DND-41 (cell line): Measurements from ENCODE around the gene EPHB1.
"Not testable (repeated sequence)": the region's sequence is repeated elsewhere in the genome, so short reads cannot be mapped to it uniquely, and the experiment has no call there.

Experiments
- ATAC-seq: fragments of 200-7000 bp; cut with Tn5 transposase; 3 replicates; pipeline ENCODE4 v1.9.1; 2021; ENCODE audit warnings: low read depth; ENCODE audit not compliant: insufficient read depth
- DNase-seq: peaks from one replicate; pipeline ENCODE4 v3.0.0-alpha.2; 2020
- H2AFZ ChIP-seq: 2 replicates; pipeline ENCODE4 v1.6.0; 2012; ENCODE audit warnings: low read depth, low read length
- H3K27ac ChIP-seq: 2 replicates; pipeline ENCODE4 v1.5.1; 2012; ENCODE audit warnings: low read length, inconsistent platforms
- H3K27me3 ChIP-seq: fragments of 200-600 bp; sonication (generic); 2 replicates; pipeline ENCODE4 v1.6.0; 2012; ENCODE audit warnings: low read length, mild to moderate bottlenecking, inconsistent platforms; ENCODE audit not compliant: insufficient read depth, poor library complexity
- H3K36me3 ChIP-seq: 2 replicates; pipeline ENCODE4 v1.5.1; 2012; ENCODE audit warnings: low read length, inconsistent platforms; ENCODE audit not compliant: insufficient read depth
- H3K4me1 ChIP-seq: 2 replicates; pipeline ENCODE4 v1.5.1; 2012; ENCODE audit warnings: mild to moderate bottlenecking, low read length; ENCODE audit not compliant: insufficient read depth
- H3K4me2 ChIP-seq: 2 replicates; pipeline ENCODE4 v1.6.0; 2012; ENCODE audit warnings: mild to moderate bottlenecking, moderate library complexity, low read length, inconsistent platforms; ENCODE audit not compliant: insufficient read depth
- H3K4me3 ChIP-seq, 2 experiments: fragments of 200-600 bp in 1 of 2; shearing (Covaris generic) in 1 of 2; 2 replicates each; pipeline ENCODE4 v1.5.1; 2012 to 2016; ENCODE audit warnings: inconsistent platforms in 2 of 2, low read length in 2 of 2, mild to moderate bottlenecking in 2 of 2, low read depth in 1 of 2, moderate library complexity in 1 of 2
- H3K79me2 ChIP-seq: 2 replicates; pipeline ENCODE4 v1.6.0; 2012; ENCODE audit warnings: low read length, inconsistent platforms; ENCODE audit not compliant: insufficient read depth
- H3K9ac ChIP-seq: 2 replicates; pipeline ENCODE4 v1.6.0; 2012; ENCODE audit warnings: low read depth, mild to moderate bottlenecking, inconsistent platforms, low read length, moderate library complexity
- H3K9me3 ChIP-seq: 2 replicates; pipeline ENCODE4 v1.5.1; 2012; ENCODE audit warnings: low read length, moderate library complexity, mild to moderate bottlenecking, inconsistent platforms; ENCODE audit not compliant: insufficient read depth, severe bottlenecking
- H4K20me1 ChIP-seq: 2 replicates; pipeline ENCODE4 v1.6.0; 2012; ENCODE audit warnings: low read length; ENCODE audit not compliant: insufficient read depth
- EZH2 ChIP-seq: IDR thresholded peaks from 3 replicates; pipeline ENCODE4 v1.6.1; 2012; ENCODE audit warnings: borderline replicate concordance, low read depth, mild to moderate bottlenecking, moderate library complexity, low read length, inconsistent platforms; ENCODE audit not compliant: severe bottlenecking
- TF ChIP-seq, protein P1 (sequence below): IDR thresholded peaks from 2 replicates; pipeline ENCODE4 v1.5.1; 2012; ENCODE audit warnings: borderline replicate concordance, low read length, moderate library complexity, mild to moderate bottlenecking; ENCODE audit not compliant: poor library complexity, severe bottlenecking; ENCODE audit errors: extremely low read depth

Gene EPHB1

DNA sequence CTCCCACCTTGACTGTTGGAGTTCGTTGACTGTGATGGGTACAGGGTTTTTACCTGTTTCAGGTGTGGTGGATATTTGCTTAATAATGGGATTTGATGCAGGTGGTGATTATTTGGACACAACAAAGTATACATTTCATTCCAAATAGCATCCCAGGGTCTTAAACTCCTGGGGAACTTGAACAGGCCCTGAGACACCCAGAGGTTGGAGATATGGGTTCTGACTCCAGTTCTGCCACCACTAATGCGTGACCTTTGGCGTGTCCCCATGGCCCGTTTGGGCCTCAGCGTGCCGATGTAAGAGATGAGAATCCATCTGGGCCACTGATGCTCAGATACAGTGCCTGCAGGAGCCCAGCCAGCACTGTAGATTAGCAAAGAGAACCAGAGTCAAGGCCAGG lies 264.5 kb downstream of the EPHB1 start:
- H4K20me1 ChIP-seq: no peaks in the 10 kb centered on the region
- H2AFZ ChIP-seq: no peak overlapping the region
- no peaks in the 10 kb centered on the region for H3K9me3 ChIP-seq
- ATAC-seq (no peak), DNase-seq (no peak)
- H3K36me3 ChIP-seq: no peaks in the 10 kb centered on the region
- H3K4me2 ChIP-seq: no peak overlapping the region
- no peak overlapping the region for H3K4me3 ChIP-seq
- no peaks in the 10 kb centered on the region for H3K27me3 ChIP-seq
- H3K79me2 ChIP-seq: no peaks in the 10 kb centered on the region
- H3K27ac ChIP-seq: no peak overlapping the region
- H3K9ac ChIP-seq: no peak overlapping the region
- H3K4me1 ChIP-seq: no peaks in the 10 kb centered on the region
- no peak for TF ChIP-seq EZH2
- TF ChIP-seq, protein P1, sequence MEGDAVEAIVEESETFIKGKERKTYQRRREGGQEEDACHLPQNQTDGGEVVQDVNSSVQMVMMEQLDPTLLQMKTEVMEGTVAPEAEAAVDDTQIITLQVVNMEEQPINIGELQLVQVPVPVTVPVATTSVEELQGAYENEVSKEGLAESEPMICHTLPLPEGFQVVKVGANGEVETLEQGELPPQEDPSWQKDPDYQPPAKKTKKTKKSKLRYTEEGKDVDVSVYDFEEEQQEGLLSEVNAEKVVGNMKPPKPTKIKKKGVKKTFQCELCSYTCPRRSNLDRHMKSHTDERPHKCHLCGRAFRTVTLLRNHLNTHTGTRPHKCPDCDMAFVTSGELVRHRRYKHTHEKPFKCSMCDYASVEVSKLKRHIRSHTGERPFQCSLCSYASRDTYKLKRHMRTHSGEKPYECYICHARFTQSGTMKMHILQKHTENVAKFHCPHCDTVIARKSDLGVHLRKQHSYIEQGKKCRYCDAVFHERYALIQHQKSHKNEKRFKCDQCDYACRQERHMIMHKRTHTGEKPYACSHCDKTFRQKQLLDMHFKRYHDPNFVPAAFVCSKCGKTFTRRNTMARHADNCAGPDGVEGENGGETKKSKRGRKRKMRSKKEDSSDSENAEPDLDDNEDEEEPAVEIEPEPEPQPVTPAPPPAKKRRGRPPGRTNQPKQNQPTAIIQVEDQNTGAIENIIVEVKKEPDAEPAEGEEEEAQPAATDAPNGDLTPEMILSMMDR: no peak

DNA sequence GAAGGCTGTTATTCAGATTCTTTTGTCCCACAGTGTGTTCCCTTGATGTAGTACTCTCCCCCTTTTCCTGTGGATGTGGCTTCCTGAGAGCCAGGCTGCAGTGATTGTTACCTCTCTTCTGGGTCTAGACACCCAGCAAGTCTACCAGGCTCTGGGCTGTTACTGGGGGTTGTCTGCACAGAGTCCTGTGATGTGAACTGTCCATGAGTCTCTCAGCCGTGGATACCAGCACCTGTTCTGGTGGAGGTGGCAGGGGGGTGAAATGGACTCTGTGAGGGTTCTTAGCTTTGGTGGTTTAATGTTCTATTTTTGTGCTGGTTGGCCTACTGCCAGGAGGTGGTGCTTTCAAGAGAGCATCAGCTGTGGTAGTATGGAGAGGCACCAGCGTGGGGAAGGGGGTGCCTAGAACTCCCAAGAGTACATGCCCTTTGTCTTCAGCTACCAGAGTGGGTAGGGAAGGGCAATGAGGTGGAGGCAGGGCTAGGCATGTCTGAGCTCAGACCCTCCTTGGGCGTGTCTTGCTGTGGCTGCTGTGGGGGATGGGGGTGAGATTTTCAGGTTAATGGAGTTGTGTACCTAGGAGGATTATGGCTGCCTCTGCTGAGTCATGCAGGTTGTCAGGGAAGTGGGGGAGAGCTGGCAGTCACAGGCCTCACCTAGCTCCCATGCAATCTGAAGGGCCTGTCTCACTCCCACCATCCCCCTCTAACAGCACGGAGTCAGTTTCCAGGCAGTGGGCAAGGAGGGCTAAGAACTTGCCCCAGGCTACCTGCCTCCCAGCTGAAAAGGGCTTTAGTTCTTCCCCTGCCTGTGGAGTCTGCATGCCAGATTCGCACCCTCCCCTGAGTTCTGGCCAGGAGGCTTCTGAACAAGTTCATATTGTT lies 272.0 kb downstream of the EPHB1 start:
- peak; percentile 70 for DNase-seq
- not testable (repeated sequence) for H3K4me2 ChIP-seq, H3K9ac ChIP-seq

DNA sequence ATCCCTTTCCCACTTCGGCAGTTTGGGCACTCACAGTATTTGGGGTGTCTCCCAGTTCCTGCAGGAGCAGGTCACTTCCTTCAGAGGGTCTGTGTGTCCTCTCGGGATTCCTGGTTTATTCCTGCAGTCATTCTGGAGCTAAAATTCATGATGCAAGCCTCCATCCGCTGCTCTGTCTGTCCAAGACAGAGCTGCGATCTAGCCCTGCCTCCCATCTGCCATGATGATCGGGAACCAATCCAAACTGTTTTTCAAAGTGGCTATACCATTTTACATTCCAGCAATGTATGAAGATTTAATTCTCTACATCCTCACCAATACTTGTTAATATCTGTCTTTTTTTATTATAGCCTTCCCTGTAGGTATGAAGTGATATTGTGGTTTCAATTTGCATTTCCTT lies 273.0 kb downstream of the EPHB1 start:
- H3K79me2 ChIP-seq: no peaks in the 10 kb centered on the region
- TF ChIP-seq EZH2: no peak
- TF ChIP-seq, protein P1: no peak
- peaks cover 14% of the 10 kb centered on the region for H3K4me1 ChIP-seq
- H2AFZ ChIP-seq: no peak overlapping the region
- no peak for DNase-seq
- no peak overlapping the region for H3K27ac ChIP-seq
- H4K20me1 ChIP-seq: no peaks in the 10 kb centered on the region
- no peak overlapping the region for H3K9ac ChIP-seq
- no peaks in the 10 kb centered on the region for H3K27me3 ChIP-seq
- no peak overlapping the region for H3K4me3 ChIP-seq
- no peak for ATAC-seq
- H3K4me2 ChIP-seq: no peak overlapping the region
- no peaks in the 10 kb centered on the region for H3K9me3 ChIP-seq
- no peaks in the 10 kb centered on the region for H3K36me3 ChIP-seq

More for the DNA sequence above, 272.0 kb downstream of the EPHB1 start:
- H4K20me1 ChIP-seq, H3K4me3 ChIP-seq, H3K27ac ChIP-seq, H3K79me2 ChIP-seq, H2AFZ ChIP-seq, H3K9me3 ChIP-seq, H3K36me3 ChIP-seq, H3K27me3 ChIP-seq: not testable (repeated sequence)
- peaks cover 14% of the 10 kb centered on the region for H3K4me1 ChIP-seq
- peak; percentile 87 for ATAC-seq

DNA sequence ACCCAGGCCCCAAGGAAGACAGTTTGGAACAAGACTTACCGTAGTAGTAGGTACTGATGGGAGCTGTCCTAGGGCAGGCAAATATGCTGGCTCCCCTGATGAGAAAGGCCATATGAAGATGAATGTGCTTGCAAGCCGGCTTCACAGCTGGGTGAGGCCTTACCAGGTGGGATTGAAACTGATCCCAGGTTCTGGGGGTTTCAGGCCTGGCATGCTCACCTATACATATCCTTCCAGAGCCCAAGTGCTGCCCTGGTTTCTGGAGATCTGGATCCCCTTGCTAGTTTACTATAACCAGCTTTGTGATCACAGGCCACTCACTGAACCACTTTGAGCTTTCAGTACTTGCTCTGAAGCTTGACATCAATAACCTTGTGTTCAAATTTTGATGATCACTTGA lies 274.3 kb downstream of the EPHB1 start:
- Histone ChIP-seq H3K9ac (no peak overlapping the region), H3K4me2 (no peak overlapping the region), H3K79me2 (no peaks in the 10 kb centered on the region), H3K27me3 (no peaks in the 10 kb centered on the region), H2AFZ (no peak overlapping the region), H4K20me1 (no peaks in the 10 kb centered on the region), H3K27ac (no peak overlapping the region), H3K36me3 (no peaks in the 10 kb centered on the region), H3K9me3 (no peaks in the 10 kb centered on the region), H3K4me1 (peaks cover 14% of the 10 kb centered on the region), H3K4me3 (no peak overlapping the region)
- ATAC-seq (no peak), DNase-seq (no peak)
- TF ChIP-seq, protein P1: no peak
- no peak for TF ChIP-seq EZH2
